Activated CD8-positive, alpha-beta memory T cell treated with anti-CD3 and anti-CD28 coated beads, Interleukin-2, amount 50 U/mL, for 1 hour (primary cell): Measurements from ENCODE around the gene C6.
"Not testable (repeated sequence)": the region's sequence is repeated elsewhere in the genome, so short reads cannot be mapped to it uniquely, and the experiment has no call there.

Source experiments
- DNase-seq: peaks from one replicate; pipeline ENCODE4 v3.0.0-alpha.2; 2020; ENCODE audit errors: extremely low read depth

The C6 gene

DNA sequence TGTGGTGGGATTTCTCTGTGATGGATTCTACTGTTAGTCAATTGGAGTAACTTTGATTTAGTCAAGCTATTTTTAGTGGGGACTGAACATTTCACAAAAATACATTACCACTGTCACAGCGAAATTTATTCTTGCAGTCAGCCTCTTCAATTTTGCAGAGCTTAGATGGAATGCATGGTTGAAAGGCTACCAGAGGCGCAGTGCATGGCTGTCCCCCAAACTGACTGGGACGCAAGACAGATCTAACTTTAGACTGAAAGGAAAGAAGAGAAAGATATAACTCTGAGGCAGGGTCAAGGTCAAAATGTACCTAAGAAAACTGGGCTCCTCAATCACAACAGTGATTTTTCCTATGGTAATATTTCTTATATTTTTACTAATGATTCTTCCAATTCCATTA, 13.7 kb downstream of the C6 start:
- DNase-seq = no peak

DNA sequence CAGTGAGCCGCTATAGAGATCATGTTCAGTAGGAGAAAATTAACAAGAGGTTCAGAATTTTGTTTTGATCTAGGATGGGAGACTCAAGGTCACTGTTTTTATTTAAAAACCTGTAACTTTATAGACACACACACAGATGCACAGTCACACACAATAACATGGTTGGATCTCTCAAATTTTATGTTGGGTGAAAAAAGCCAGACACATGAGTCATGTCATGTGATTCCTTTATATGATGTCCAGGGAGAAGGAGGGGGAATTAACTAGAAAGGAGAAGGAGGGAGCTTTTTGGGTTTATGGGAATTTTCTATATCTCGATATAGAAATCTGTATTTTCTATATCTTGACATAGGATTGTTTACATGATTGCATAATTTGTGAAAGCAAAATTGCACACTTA, 17.1 kb downstream of the C6 start:
- DNase-seq = no peak

DNA sequence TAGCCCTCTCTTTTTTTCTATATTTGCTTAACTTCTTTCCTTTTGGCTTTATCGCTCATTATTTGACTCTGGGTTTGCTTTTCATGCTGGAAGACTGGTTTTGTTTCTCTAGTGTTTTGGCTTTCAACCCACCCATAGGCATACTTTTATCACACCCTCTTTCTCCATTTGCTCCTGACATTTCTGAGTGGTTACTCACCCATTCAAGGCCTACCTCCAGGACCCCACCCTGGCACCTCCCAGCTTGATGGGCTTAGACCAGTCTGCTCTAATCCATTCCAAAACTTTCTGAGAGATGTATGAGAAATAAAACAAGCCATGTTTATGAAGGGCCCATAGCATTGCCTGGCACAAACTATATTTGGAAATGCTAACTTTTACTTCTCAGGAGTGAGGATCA, 18.1 kb downstream of the C6 start:
- no peak for DNase-seq

DNA sequence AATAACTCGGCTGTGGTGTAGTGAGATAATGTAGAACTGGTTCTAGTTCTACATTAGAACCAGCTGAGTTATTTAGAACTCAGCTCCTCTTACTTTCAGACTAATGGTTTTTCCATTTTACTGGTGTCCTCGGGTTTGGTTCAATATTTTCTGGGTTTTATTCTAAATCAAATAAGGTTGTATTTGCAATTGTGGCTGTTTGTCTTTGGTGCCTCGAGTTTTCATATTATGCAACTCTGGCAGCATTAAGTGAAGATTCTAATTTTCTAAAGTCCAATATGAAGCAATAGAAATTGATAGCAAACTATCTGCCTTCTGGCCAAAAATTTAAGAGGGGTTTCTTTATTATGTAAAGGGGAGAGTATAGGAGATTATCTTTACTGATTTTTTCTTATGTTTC, 19.0 kb downstream of the C6 start:
- no peak for DNase-seq

DNA sequence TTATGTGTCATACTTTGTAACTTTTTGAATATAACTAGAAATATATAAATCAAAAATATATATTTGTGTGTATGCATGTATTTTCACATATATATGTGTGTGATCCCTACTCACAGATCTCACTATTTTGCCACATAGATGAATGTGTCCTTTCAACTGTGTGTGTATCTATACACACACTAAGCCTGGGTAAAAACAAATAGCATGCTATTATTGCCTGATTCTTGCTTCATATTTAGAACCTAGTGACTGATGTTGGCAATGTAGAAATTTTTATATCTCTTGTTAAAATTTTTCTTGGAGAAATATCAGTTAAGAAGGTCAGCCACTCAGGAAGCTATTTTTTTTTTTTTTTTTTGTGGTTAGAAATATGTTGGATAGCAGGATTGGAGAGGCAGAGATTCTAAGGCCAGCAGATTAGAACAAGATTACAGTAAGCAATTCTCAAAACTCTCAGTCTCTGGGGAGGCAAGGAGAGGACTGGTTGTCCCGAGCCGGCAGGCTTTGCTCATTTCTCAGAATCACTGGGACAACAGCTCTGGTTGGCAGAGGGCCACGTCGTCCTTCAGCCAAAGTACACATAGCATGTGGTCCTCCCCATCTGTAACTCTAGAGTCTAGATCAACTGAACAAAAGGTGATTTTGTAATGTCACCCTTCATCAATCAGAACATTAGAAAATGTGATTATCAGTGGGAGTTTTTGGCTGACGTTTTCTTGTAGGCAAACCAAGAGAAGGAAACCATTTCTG, 19.7 kb downstream of the C6 start:
- no peak for DNase-seq

DNA sequence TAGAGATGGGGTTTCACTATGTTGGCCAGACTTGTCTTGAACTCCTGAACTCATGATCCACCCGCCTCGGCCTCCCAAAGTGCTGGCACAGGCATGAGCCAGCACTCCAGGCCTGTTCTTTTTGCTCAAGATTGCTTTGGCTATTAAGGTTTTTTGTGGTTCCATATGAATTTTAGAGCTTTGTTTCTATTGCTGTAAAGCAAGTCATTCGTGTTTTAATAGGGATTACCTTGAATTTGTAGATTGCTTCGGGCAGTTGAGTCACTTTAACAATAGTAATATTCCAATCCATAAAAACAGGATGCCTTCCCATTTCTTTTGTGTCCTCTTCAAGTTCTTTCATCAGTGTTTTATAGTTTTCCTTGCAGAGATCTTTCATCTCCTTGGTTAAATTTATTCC, 22.1 kb downstream of the C6 start:
- DNase-seq = no peak

DNA sequence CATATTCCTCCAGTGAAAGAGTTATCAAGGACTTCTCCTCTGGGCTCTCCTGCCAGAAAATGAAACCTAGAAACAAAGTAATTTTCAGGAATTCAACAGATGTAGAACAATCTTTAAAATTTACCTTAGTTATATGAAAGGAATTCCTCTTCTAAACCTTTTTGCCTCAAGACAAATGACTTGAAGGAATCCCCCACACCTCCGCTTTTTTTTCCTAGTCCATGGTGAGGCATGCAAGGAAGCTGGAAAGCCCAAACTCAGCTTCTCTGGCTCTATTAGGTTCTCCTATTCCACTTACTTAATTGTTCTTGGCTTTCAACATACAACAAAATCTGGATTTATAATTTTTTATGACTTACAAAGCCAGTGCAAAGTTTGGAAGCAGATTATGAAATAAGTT, 27.2 kb downstream of the C6 start:
- no peak for DNase-seq

DNA sequence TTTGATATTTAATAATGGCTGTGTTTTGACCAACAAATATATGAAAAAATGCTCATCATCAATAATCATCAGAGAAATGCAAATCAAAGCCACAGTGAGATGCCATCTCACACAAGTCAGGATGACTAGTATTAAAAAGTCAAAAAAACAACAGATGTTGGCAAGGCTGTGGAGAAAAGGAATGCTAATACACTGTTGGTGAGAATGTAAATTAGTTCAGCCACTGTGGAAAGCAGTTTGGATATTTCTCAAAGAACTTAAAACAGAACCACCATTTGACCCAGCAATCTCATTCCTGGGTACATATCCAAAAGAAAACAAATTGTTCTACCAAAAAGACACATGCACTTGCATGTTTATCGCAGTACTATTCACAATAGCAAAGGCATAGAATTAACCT, 30.0 kb downstream of the C6 start:
- not testable (repeated sequence) for DNase-seq

DNA sequence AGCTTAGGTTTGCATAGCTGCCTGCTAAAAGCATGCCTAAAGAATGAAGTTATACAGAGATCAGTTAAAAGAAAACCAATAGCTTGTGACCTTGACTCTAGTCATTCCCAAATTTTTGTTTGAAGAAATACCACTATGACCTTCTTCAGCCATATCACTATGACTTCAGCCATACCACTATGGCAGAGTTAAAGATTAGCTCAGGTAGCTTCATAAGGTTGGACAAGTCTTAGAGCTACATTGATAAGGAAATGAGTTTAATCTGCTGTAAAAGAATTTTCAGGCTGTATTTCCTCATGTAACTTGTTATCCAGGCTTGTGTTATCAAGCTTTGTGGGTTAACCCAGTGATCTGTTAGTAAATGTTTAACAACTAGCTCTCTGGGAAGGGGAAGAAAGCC, 30.7 kb downstream of the C6 start:
- no peak for DNase-seq

DNA sequence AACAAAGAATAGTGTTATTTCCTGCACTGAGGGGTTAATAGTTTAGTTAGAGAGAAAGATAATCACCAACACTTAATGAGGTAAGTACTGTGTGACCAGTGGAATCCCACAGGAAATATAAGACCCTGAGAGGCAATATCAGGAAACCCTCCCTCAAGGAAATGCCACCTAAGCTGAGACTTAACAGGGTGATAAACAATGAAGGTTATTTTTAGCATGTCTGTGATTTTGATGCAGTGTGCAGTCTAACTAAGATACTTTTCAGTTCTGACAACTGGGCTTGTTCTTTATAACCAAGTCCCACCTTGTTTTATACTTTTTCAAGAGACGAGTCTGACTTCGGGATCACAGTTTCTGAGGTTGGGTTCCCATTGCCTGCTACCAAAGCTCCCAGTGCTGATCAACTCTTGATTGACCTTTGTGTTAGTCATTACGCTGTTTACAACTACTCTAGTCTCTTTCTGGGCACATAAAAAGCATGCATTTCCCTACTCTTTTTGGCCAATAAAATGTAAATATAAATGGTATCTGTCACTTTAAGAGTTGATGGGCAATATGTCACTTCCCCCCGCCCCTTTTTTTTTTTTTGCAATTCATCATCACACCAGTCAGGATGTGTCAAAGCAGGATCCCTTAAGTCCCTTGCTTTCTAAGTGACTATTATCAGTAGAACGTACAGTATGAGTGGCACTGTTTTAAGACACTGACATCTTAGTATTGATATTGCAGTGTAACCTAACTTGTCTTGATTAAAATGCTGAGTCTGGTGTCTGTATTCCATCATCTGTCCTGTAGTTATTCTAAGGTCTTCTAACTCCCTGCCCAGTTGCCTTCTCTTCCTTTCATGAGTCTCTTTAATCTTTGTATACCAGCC, 31.4 kb downstream of the C6 start:
- no peak for DNase-seq

DNA sequence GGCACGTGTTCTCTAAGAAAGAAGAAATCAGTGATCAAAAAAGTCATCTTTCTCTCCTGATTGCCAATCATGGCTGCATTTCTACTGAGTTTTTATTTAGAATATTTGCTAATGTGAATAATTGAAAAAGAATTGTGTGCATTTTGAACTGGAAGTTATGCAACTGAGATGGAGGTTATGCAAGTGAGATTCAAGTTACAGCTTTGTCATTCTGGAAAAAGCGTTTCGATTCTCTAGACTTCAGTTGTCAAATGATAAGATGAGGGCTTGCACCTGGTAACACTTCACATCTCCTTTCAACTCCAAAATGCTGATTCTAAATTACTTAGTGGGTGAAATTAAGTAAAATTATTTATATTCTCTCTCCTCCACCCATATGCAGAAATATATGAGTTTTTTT, 36.4 kb downstream of the C6 start:
- DNase-seq = no peak

DNA sequence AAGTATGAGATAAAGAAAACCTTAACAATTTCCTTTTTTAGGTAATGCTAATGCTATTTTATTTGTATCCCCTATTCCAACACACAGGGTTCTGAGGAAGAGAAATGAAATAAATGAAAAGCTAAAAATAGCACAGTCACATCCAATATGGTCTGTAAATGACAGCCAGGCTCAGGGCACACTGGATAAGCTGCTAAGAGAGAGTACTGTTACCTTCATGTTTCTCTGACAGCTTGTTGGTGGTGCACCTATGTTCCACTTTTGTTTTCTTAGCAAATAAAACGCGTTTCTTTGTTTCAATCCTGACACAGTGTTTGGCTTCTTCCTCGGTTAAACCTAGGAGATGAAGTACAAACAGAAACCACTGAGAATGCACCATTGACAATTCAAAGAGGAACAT, 41.3 kb downstream of the C6 start:
- no peak for DNase-seq

DNA sequence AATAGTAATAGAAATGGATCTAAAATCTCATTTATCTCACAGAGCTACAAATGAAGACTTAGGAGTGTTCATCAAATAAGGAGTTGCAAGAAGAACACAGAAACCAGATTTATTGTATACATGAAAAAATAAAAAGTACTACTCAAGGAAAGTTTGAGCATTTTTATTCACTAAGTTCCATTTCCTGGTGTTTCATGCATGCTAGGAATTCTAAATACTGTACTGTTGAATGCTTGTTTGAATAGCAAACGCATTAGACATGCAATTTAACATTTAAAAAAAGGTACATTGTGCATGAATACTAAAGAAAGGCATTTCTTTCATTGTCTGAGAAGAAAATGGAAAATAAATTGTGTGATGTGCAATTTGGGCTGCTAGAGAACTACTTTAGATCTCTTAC, 52.1 kb downstream of the C6 start:
- no peak for DNase-seq

DNA sequence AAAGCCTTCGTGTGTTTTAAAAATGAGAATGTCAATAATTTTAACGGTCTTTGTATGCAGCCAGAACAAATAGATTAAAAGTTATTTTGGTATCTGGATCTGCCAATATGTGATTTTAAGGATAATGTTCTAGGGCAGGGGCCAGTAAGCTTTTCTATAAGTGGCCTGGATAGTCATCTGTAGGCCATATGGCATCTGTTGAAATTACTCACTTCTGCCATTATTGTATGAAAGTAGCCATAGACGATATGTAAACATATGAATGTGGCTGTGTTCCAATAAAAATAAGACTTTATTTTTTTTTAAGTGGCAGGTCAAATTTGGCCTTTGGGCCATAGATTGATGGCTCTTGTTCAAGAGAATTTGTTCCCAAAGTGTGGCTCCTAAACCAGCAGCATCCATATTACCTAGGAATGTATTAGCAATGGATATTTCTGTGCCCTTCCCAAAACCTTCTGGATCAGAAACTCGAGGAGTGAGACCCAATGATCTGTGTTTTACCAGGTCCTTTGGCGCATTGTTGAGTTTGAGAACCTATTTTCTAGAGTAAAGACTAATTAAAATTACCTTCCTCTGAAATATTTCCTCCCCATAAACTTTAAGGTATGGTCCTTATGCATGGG, 55.9 kb downstream of the C6 start:
- no peak for DNase-seq

DNA sequence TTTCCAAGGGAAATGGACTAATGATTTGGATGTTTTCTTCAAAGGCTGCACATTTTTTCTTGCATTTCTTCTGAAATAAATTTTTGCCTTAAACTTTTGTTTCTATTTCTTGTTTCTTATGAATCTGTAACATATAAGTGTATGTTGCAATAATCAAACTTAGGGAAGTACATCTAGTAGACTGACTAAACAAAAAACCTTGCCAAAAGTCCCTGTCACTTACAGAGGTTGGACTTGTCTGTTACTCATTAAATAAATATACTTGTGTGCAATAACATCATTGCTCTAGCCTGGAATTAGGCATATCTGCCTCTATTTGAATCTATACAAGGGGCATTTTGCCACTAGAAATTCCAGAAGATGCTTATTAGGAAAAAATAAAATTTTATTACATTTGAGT, 56.6 kb downstream of the C6 start:
- DNase-seq = no peak

DNA sequence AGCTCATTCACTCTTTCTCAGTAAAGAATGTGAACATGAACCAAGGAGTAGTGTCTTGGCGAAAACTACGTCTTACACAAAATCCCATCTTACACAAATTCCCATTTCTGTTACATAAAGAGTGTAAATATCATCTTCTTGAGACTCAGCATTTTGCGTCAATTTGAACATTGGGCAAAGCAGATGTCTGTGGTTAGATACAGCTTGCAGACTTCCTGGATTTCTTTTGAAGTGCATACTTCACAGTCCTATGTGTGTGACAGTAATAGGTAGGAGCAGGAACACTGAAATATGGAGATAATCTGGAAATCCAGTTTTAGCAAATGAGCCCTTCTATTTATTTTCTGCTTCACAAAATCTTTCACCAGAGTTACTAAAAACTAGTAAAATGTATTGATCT, 58.8 kb downstream of the C6 start:
- no peak for DNase-seq

DNA sequence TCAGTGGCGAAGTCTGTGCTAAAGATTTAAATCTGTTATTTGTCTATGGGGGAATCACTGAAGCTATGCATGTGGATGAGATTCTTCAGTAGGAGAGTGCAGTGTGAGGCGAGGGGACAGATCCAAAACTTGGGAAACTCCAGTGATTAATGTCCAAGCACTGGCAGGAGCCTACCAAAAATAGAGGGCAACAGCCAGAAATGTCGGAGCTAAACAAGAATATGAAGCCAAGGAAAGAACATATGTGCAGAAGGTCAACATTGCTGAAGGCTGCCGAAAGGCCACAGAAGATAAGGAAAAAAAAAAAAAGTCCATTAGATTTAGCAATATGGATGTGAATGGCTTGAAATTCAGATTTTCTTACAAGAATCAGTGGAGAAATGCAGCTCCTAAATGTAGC, 61.8 kb downstream of the C6 start:
- no peak for DNase-seq

DNA sequence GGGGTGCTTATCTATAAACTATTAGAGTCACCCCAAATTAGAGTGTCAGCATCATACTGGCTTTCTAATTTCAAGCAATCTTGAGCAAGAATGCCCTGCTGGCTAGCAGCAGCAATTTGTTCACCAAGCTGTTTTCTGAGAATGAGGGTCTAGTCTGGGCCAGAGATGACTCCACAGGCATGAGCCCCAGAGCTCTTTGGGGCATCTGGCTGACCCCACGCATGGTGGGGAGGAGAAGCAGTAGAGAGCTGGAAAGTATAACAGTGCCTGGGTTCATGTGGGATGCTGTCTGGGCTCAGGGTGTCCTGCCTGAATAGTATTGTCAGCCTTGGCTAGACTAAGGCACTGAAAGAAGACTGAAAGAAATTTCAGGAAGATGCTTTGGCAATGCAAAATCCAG, 64.9 kb downstream of the C6 start:
- DNase-seq = no peak

DNA sequence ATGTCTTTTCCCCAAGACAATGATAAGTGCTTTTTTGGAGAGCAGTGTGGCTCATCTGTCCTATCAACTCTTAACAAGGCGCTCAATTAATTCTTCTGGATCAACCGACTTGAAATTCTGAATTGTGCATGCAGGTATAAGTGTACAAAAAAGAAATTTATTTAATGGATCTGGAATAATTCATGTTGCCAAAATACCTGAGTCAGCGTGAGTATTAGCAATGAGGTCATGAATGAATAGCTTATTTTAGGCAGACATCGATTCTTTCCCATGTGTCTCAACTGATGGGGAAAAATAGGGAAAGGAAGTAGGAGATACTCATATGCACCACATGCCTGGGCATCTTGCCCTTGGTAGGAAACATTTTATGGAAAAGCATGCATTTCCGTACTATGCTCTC, 68.0 kb downstream of the C6 start:
- no peak for DNase-seq

DNA sequence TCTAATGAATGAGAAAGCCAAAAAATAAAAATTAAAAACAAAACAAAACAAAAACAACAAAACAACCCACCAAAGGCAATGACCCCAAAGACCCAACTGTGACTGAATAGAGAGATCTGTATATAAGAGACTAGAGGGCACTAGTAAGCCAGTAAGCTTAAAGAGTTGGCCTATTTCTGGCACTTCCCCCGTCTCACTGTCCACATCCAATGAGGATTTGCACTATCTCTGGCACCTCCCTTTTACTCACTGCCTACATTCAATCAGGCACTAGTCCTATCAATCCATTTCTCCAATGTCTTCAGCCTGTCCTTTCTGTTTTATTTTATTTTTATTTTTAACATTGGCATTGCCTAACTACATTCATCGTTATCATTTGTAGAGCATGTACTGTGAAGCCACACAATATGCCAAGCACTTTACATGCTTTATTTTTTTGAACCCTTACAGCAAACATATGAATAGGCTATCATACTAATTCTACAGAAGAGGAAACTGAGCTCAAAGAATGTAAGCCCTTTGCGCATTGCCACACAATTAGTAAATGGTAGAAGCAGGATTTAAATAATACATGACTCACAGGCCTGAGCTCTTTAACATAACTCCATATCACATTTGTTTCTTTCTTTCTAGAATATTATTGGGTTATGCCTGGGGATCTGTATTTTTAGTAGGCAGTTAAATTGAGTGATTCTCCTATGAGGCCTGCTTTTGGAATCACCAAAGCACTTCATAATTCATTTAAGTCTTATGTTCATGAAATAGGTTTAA, 70.0 kb downstream of the C6 start:
- no peak for DNase-seq

DNA sequence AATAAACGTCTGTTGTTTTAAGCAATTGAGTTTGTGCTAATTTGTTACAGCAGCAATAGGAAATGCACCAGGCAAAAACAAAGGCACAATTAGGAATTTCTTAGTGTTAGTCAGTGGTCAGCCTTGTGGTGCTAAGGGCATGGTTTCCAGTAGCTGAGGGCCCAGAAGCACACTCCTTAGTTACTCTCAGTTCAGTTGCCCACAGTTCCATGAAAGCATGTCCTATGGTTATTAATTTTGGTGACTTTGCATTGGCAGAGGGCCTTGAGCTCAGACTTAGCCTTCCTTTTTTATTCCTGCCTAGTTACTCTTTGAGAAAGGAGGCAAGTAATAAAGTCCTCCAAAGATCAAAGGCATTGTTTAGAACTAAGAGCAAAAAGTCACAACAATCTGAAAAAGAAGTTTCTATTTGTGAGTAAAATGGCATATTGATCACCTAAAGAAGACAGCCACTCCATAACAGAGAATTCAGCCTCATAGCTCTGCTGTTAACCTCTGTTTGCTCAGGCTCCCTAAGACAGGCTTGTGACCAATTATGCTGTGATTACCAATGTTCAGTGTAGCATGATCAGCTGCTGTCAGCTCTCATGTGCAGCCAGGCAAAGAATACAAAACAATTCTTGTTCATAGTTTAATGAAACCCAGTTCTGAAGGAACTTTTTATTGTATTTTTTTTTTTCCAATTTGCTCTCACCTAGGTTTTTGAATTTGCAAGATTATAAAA, 85.2 kb downstream of the C6 start:
- DNase-seq = no peak

DNA sequence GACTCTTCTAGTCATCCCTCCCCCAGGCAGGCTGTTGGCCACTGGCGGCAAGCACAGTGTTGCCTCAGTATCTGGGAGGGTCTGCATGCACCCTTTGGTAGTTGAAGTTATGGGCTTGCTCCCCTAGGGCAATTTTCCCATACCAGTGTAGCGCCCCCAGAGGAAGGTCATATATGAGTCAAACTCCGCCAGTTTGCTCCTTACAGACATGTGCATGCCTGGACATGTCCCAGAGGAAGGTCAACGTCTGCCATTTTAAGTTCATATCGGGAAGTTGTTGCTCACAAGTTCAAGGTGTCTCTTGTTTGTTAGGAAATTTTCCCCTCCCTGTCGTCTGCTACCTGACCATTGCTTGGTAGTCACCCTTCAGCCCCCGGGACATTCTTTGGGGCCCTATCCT, 90.9 kb downstream of the C6 start:
- DNase-seq = no peak
